ENCODE measurements around the gene BRME1.
"Not testable (repeated sequence)": the region's sequence is repeated elsewhere in the genome, so short reads cannot be mapped to it uniquely, and the experiment has no call there.

The BRME1 gene

DNA sequence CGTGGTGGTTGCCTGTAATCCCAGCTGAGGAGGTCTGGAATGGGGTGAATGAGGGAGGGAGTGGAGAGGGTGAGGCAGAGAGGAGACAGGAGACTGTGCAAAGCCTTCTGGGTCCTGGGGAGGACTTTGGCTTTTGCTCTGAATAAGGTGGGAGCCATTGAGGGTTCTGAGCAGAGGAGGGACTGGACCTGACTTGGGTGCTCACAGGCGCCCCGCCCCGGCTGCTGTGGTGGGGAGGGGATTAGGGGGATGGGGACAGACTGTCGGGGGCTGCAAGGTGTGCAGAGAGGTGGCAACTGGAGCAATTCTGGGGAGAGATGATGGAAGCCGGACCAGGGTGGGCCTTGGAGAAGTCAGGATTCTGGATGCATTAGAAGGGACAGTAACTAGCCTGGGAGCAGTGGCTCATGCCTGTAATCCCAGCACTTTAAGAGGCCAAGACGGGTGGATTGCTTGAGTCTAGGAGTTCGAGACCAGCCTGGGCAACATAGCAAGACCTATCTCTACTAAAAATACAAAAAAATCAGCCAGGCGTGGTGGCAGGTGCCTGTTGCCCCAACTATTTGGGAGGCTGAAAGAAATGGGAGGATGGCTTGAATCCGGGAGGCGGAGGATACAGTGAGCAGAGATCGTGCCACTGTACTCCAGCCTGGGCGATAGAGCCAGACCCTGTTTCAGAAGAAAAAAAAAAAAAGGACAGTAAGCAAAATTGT, 45.1 kb downstream of the BRME1 start:
- TF ChIP-seq, protein P1, sequence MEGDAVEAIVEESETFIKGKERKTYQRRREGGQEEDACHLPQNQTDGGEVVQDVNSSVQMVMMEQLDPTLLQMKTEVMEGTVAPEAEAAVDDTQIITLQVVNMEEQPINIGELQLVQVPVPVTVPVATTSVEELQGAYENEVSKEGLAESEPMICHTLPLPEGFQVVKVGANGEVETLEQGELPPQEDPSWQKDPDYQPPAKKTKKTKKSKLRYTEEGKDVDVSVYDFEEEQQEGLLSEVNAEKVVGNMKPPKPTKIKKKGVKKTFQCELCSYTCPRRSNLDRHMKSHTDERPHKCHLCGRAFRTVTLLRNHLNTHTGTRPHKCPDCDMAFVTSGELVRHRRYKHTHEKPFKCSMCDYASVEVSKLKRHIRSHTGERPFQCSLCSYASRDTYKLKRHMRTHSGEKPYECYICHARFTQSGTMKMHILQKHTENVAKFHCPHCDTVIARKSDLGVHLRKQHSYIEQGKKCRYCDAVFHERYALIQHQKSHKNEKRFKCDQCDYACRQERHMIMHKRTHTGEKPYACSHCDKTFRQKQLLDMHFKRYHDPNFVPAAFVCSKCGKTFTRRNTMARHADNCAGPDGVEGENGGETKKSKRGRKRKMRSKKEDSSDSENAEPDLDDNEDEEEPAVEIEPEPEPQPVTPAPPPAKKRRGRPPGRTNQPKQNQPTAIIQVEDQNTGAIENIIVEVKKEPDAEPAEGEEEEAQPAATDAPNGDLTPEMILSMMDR (IDR thresholded peaks at IDR 0.05; ENCODE audit: control insufficient read depth, extremely low read depth, insufficient read depth) = no peak
- no peak for DNase-seq (ENCODE audit: low read depth)
- H3K4me3 ChIP-seq (ENCODE audit: low read depth, low read length) = no peak overlapping the region

DNA sequence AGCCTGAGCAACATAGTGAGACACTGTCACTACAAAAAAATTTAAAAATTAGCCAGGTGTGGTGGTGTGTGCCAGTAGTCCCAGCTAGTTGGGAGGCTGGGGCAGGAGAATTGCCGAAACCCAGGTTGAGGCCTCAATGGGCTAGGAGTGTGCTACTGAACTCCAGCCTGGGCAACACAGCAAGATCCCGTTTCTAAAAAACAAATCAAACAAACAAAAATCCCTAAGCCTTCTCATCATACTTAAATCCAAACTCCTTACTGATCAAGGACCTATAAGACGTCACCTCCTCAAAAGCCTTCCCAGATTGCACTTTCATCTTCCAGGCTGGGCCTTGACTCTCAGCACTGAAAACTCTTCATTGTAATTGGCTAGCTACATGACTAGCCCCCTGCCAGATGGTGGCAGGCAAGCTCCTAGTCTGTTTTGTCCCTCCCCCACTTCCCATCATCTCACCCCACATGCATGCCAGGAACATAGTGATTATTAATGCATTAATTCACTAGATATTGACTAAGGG, 46.5 kb downstream of the BRME1 start:
- TF ChIP-seq, protein P1 (IDR thresholded peaks at IDR 0.05; ENCODE audit: control insufficient read depth, extremely low read depth, insufficient read depth) = no peak
- no peak overlapping the region for H3K4me3 ChIP-seq (ENCODE audit: low read depth, low read length)
- no peak for DNase-seq (ENCODE audit: low read depth)

DNA sequence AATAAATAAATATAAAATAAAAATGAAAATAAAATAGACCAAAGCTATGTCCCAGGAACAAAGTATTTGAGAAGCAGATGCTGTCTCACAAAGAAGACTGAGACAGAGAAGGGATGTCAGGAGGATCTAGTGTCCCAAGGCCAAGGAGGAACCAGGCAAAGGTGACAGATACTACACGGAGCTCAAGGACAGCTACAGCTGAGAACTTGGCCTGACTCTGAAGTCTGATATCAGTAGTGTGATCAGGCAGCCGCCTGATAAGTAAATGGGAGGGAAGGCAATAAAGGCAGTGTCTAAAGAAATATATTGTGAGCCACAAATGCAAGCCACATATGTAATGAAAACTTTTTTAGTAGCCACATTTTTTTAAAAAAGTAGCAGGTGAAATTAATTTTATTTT, 49.4 kb downstream of the BRME1 start:
- no peak overlapping the region for H3K4me3 ChIP-seq (ENCODE audit: low read depth, low read length)
- TF ChIP-seq, protein P1 (IDR thresholded peaks at IDR 0.05; ENCODE audit: control insufficient read depth, extremely low read depth, insufficient read depth) = no peak
- no peak for DNase-seq (ENCODE audit: low read depth)

DNA sequence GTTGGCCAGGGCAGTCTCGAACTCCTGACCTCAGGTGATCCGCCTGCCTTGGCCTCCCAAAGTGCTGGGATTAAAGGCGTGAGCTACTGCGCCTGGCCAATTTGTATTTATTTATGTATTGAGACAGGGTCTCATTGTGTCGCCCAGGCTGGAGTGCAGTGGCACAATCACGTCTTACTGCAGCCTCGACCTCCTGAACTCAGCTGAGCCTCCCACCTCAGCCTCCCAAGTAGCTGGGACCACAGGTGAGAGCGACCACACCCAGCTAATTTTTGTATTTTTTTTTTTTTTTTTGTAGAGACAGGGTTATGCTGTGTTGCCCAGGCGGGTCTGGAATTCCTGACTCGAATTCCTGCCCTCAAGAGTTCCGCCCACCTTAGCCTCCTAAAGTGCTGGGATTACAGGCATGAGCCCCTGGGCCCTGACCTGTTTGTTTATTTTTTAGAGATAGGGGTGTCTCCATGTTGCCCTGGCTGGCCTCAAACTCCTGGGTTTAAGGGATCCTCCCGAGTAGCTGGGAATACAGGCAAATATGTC, 53.7 kb downstream of the BRME1 start:
- not testable (repeated sequence) for DNase-seq (ENCODE audit: low read depth); H3K4me3 ChIP-seq (ENCODE audit: low read depth, low read length)

DNA sequence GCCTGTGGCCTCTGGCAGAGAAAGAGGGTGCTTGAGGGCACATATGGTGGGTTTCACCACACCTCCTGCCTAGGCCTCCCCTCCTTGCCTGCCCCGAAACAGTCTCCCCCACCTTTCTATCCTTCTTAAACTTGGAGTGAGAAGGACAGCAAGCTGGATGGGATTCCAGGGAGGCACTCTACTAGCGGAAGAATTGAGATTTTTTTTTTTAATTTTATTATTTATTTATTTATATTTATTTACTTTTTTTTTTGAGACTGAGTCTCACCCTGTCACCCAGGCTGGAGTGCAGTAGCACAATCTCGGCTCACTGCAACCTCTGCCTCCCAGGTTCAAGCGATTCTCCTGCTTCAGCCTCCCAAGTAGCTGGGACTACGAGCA, 54.2 kb downstream of the BRME1 start:
- H3K4me3 ChIP-seq (ENCODE audit: low read depth, low read length); DNase-seq (ENCODE audit: low read depth): not testable (repeated sequence)

DNA sequence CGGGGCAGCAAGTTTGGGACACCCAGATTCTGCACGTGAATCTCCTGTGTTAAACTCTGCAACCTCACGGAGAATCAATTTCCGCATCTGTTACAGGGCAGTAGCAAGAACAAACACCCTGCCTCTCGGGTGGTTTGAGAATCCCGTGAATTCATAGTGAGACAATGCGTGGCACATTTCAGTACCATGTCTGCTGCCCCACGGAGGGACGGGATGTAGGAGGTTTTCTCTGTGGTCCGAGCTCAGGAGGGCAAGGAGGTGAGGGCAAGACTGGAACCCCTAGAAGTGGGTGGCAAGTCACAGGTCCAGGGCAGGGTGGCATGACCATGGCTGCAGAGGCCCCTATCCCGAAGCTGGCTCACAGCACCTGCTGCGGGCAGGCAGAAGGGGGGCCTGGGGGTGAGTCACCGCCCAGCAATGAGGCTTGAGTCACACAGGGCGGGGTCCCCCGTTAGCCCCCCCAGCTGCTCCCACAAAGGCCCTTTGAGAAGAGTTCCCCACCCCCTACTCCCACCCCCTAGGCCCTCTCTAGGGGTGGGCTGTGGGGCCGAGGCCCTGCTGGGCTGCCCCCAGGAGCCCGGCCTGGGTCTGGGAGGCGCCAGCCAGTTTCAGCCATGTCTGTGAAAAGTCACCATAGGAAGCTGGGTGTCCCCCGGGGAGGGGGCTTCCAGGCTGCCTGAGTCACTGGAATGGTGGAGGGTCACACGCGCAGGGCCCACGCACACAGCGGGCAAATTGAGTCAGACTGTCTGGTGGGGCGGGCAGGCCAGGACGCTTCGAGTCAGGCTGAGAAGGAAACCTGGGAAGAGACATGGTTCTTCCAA, 54.8 kb downstream of the BRME1 start:
- no peak overlapping the region for H3K4me3 ChIP-seq (ENCODE audit: low read depth, low read length)
- TF ChIP-seq, protein P1 (IDR thresholded peaks at IDR 0.05; ENCODE audit: control insufficient read depth, extremely low read depth, insufficient read depth) = no peak
- DNase-seq (ENCODE audit: low read depth) = no peak

DNA sequence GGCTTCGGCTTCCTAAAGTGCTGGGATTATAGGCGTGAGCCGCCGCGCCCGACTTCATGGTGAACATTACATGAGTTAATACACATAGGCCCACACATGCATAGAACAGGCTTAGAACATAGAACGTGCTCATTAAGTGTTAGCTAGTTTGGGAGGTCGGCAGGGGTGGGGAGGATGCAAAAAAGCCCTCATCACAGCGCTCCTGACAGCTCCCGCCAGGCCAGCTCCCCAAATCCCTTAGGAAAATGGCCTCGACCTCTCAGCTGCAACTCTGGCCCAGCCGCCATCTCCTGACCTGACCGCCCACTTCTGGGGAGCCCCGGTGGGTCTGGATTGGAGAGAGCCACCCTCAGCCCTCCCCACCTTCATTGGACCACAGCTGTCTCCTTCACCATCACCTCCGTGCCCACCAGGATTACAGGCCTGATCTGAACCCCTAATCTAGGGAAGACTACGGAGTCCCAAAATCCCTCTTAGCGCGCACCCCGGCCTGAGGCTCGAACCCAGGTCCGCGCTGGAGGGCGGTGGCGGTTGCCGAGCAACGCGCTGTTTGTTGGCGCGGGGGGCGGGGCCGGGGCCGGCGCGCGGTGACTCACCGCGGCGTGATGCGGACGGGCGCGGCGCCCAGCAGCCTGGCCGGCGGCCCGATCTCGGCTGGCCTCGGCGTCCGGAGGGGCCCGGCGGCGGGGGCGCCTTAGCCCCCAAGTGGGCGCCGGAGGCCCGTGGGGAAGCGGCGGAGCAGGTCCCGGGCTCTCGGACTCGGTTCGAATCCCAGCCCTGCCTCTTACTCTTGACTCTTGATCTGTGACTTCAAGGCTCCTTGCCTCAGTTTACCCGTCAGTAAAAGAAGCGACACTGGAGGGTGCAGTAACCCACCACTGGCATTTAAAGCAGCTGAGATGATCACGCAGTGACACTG, 55.7 kb downstream of the BRME1 start:
- no peak overlapping the region for H3K4me3 ChIP-seq (ENCODE audit: low read depth, low read length)
- TF ChIP-seq, protein P1 (IDR thresholded peaks at IDR 0.05; ENCODE audit: control insufficient read depth, extremely low read depth, insufficient read depth) = no peak
- DNase-seq (ENCODE audit: low read depth) = no peak
